Ovary (tissue), 9 donors: ENCODE data around the gene LRRC14B. TPM values are rescaled to one million over a fixed set of nuclear protein-coding genes. Genes with fewer than 3 reads are reported as not detected.
"Not testable (repeated sequence)": the region's sequence is repeated elsewhere in the genome, so short reads cannot be mapped to it uniquely, and the experiment has no call there.

Source experiments
- DNase-seq, 5 donors: peaks; one replicate each; pipeline ENCODE4 v3.0.0-alpha.2; 2019 to 2020
- H3K27ac ChIP-seq, 2 donors: fragments of 200-600 bp; one replicate each; pipeline versions ENCODE4 v1.5.1 to v1.8.0; 2019 to 2022
- H3K27me3 ChIP-seq: fragments of 200-600 bp; one replicate; pipeline ENCODE4 v1.8.0; 2022
- H3K36me3 ChIP-seq: fragments of 200-600 bp; sonication (generic); one replicate; pipeline ENCODE4 v1.5.1; 2019
- H3K4me1 ChIP-seq: one replicate; pipeline ENCODE4 v1.8.1; 2013; ENCODE audit warnings: mild to moderate bottlenecking, moderate library complexity; ENCODE audit not compliant: insufficient read depth
- H3K4me3 ChIP-seq: fragments of 200-600 bp; sonication (generic); one replicate; pipeline ENCODE4 v1.5.1; 2017
- H3K9me3 ChIP-seq, 2 donors: fragments of 200-600 bp in 1 of 2; sonication (generic) in 1 of 2; one replicate each; pipeline versions ENCODE4 v1.5.1 to v1.8.1; 2013 to 2019; ENCODE audit warnings: mild to moderate bottlenecking in 1 of 2, moderate library complexity in 1 of 2
- CTCF ChIP-seq, 3 donors: fragments of 450-650 bp in 2 of 3; fragments of 200-600 bp in 1 of 3; IDR thresholded peaks; one replicate each; pipeline versions ENCODE4 v1.5.1 to v1.8.0; 2016 to 2022; ENCODE audit warnings: antibody characterized with exemption in 3 of 3, mild to moderate bottlenecking in 1 of 3
- EP300 ChIP-seq: sonication (generic); formaldehyde crosslinking; IDR thresholded peaks from one replicate; pipeline ENCODE4 v1.6.1; 2017; ENCODE audit warnings: antibody characterized with exemption
- POLR2A ChIP-seq: fragments of 450-650 bp; IDR thresholded peaks from one replicate; pipeline ENCODE4 v1.6.1; 2017; ENCODE audit warnings: antibody characterized with exemption, mild to moderate bottlenecking, moderate library complexity
- WGBS, 3 donors: extraction: QIAGEN DNeasy Blood & Tissue Kit in 1 of 3; methylation state at CpG; one replicate each; pipeline versions ENCODE4 v1.1.5 to v1.1.7; 2013 to 2017; 5-methylcytosine and 5-hydroxymethylcytosine counted together
- intact Hi-C, 4 donors: fragments of 100-400 bp; cut with DNase I; formaldehyde crosslinking; loops; one replicate each; pipeline versions ENCODE4 v1.11.0 to v1.15.1; 2022 to 2023
- polyA plus RNA-seq, 2 donors: library from polyadenylated mRNA; stranded (reverse); fragments of 200-250 nt in 1 of 2; fragments of 350-450 nt in 1 of 2; fragmentation: Illumina TruSeq in 1 of 2; extraction: RNeasy Lipid Tissue Mini Kit (QIAGEN cat#74804) in 1 of 2; gene quantifications; one replicate each; pipeline ENCODE4 v1.2.3, GENCODE V29; 2013 to 2014
- total RNA-seq, 7 donors: library from RNA; depleted of rRNA in 2 of 7; stranded (reverse); fragments of >200 nt in 2 of 7; fragmentation: NEBNext Ultra II Directional in 3 of 7; extraction: Animal tissue kit (Norgen Biotek cat#: 25700) in 3 of 7; gene quantifications; one replicate each; pipeline versions ENCODE4 v1.1.0 to v1.2.4, GENCODE V29; 2016 to 2023
- donor health status: DM: no; HTN: no; CAD: no; lungs with moderate emphysema.
- donor health status: DM: no; HTN: no; CAD: no.
- donor health status: Bipolar disorder and iron deficiency.
- donor health status: DM: yes; HTN: yes; CAD: no.
- donor health status: DM: no; HTN: no; CAD: no.
- donor health status: DM: yes; HTN: yes; CAD: no.

LRRC14B gene
- total and polyA plus RNA-seq, 9 donors = 0.04 to 0.92 (median 0.38) TPM; not detected in 6

GRCh38 chr5:217494-218456 is 26.5 kb downstream of the LRRC14B start, which contains the start of the genes CCDC127 and SDHA:
CCDC127 (minus strand) TSS chr5:218153; CDS start chr5:216849, 1,304 bp downstream.
SDHA (plus strand) TSS chr5:218320; CDS start chr5:218356, 36 bp downstream.
- H3K27ac ChIP-seq = peak within 1 kb of the TSS; percentile 84 to 87
- H3K36me3 ChIP-seq, H3K4me1 ChIP-seq, intact Hi-C loops, H3K9me3 ChIP-seq, H3K27me3 ChIP-seq: not testable (repeated sequence)
- WGBS, 3 donors = 0 to 1% (median 0%) methylated on average over 50 to 75 of the region's 75 CpGs
- DNase-seq = peak; percentile 97 to 99 (median 99)
- TF ChIP-seq CTCF (IDR thresholded peaks at IDR 0.05) (peak in 2 of 3 donors; percentile 43 to 44), POLR2A (peak; percentile 84)
- peak within 1 kb of the TSS; percentile 94 for H3K4me3 ChIP-seq

- Histone ChIP-seq H3K4me3 (peak overlapping the region; percentile 94), H3K27me3 (no peaks in the 10 kb centered on the region), H3K27ac (peak overlapping the region; percentile 84 to 87), H3K9me3 (no peaks in the 10 kb centered on the region), H3K36me3 (no peaks in the 10 kb centered on the region), H3K4me1 (peaks cover 7% of the 10 kb centered on the region)
- WGBS, 3 donors = 0 to 2% (median 1%) methylated on average over 48 to 73 of the region's 73 CpGs
- peak; percentile 41 to 70 (median 47) for DNase-seq
- intact Hi-C loops = no loop called here
- TF ChIP-seq POLR2A (no peak), CTCF (IDR thresholded peaks at IDR 0.05) (no peak), EP300 (no peak)
Observed at GRCh38 chr5:218457-219291, 27.4 kb downstream of the LRRC14B start.

- 2 to 10% (median 7%) methylated on average over 9 of the region's 9 CpGs for WGBS, 3 donors
- TF ChIP-seq EP300 = no peak
- no peak for TF ChIP-seq CTCF (IDR thresholded peaks at IDR 0.05)
- no peak for TF ChIP-seq POLR2A
- intact Hi-C loops = no loop called here
- Histone ChIP-seq H3K9me3 (no peaks in the 10 kb centered on the region), H3K4me1 (peaks cover 6% of the 10 kb centered on the region), H3K27me3 (no peaks in the 10 kb centered on the region), H3K4me3 (peak overlapping the region; percentile 94), H3K27ac (peak overlapping the region in 1 of 2 donors; percentile 84), H3K36me3 (no peaks in the 10 kb centered on the region)
- no peak for DNase-seq
Observed at GRCh38 chr5:219460-219863, 28.2 kb downstream of the LRRC14B start.

- H3K4me3 ChIP-seq = peak overlapping the region; percentile 94
- H3K36me3 ChIP-seq = no peaks in the 10 kb centered on the region
- WGBS, 3 donors = 2 to 9% (median 6%) methylated on average over 4 of the region's 4 CpGs
- H3K9me3 ChIP-seq = no peaks in the 10 kb centered on the region
- peak overlapping the region in 1 of 2 donors; percentile 84 for H3K27ac ChIP-seq
- DNase-seq = no peak
- intact Hi-C loops = no loop called here
- H3K4me1 ChIP-seq = peaks cover 6% of the 10 kb centered on the region
- TF ChIP-seq POLR2A = no peak
- TF ChIP-seq EP300 = no peak
- no peak for TF ChIP-seq CTCF (IDR thresholded peaks at IDR 0.05)
- no peaks in the 10 kb centered on the region for H3K27me3 ChIP-seq
Observed at GRCh38 chr5:219991-220390, 28.7 kb downstream of the LRRC14B start.

GRCh38 chr5:222951-223715 is 31.8 kb downstream of the LRRC14B start:
- intact Hi-C loops = not testable (repeated sequence)
- WGBS, 3 donors = 70 to 78% (median 73%) methylated on average over 6 of the region's 6 CpGs

More at GRCh38 chr5:222951-223715, 31.8 kb downstream of the LRRC14B start:
- not testable (repeated sequence) for H3K27ac ChIP-seq, H3K9me3 ChIP-seq, H3K4me3 ChIP-seq, H3K36me3 ChIP-seq, H3K4me1 ChIP-seq, DNase-seq, H3K27me3 ChIP-seq
